WERI-Rb-1 (cell line): Measurements from ENCODE around the gene BRK1.
"Not testable (repeated sequence)": the region's sequence is repeated elsewhere in the genome, so short reads cannot be mapped to it uniquely, and the experiment has no call there.

ENCODE experiments used
- DNase-seq: peaks from one replicate; pipeline ENCODE4 v3.0.0-alpha.2; 2020
- H3K27ac ChIP-seq: fragments of 250-450 bp; sonication (Bioruptor Pico); 2 replicates; pipeline ENCODE4 v1.5.1; 2020; ENCODE audit warnings: mild to moderate bottlenecking, moderate library complexity
- H3K27me3 ChIP-seq: fragments of 250-450 bp; sonication (Bioruptor Pico); 2 replicates; pipeline ENCODE4 v1.5.1; 2021; ENCODE audit warnings: mild to moderate bottlenecking, low read depth, moderate library complexity; ENCODE audit not compliant: insufficient read depth, severe bottlenecking
- H3K36me3 ChIP-seq: fragments of 250-450 bp; sonication (Bioruptor Pico); 2 replicates; pipeline ENCODE4 v1.5.1; 2020; ENCODE audit warnings: mild to moderate bottlenecking, moderate library complexity
- H3K4me3 ChIP-seq: 2 replicates; pipeline ENCODE4 v1.5.1; 2011; ENCODE audit warnings: low read depth, mild to moderate bottlenecking, control low read depth, low read length
- H3K9me3 ChIP-seq: fragments of 250-450 bp; sonication (Bioruptor Pico); 2 replicates; pipeline ENCODE4 v1.5.1; 2021; ENCODE audit warnings: mild to moderate bottlenecking, moderate library complexity; ENCODE audit not compliant: severe bottlenecking
- CTCF ChIP-seq: IDR thresholded peaks from 2 replicates; pipeline ENCODE4 v1.5.1; 2011; ENCODE audit warnings: low read depth, mild to moderate bottlenecking, control low read depth, inconsistent platforms, low read length

The BRK1 gene

GRCh38 chr3:10149226-10149625 lies 33.8 kb downstream of the BRK1 start:
- Histone ChIP-seq H3K36me3 (peaks cover 78% of the 10 kb centered on the region), H3K27me3 (no peaks in the 10 kb centered on the region), H3K9me3 (no peaks in the 10 kb centered on the region), H3K27ac (no peak overlapping the region), H3K4me3 (no peak overlapping the region)
- DNase-seq = no peak
- no peak for TF ChIP-seq CTCF

- no peak for DNase-seq
- Histone ChIP-seq H3K27ac (no peak overlapping the region), H3K4me3 (no peak overlapping the region), H3K9me3 (no peaks in the 10 kb centered on the region), H3K27me3 (no peaks in the 10 kb centered on the region), H3K36me3 (peaks cover 72% of the 10 kb centered on the region)
- no peak for TF ChIP-seq CTCF
Observed at GRCh38 chr3:10150987-10151386, 35.5 kb downstream of the BRK1 start.

GRCh38 chr3:10154335-10155122 lies 39.1 kb downstream of the BRK1 start:
- no peak overlapping the region for H3K4me3 ChIP-seq
- peaks cover 46% of the 10 kb centered on the region for H3K36me3 ChIP-seq
- no peaks in the 10 kb centered on the region for H3K9me3 ChIP-seq
- no peaks in the 10 kb centered on the region for H3K27me3 ChIP-seq
- no peak overlapping the region for H3K27ac ChIP-seq
- TF ChIP-seq CTCF = no peak
- DNase-seq = no peak

GRCh38 chr3:10155123-10155472 lies 39.6 kb downstream of the BRK1 start:
- no peaks in the 10 kb centered on the region for H3K9me3 ChIP-seq
- H3K36me3 ChIP-seq = peaks cover 40% of the 10 kb centered on the region
- H3K4me3 ChIP-seq = no peak overlapping the region
- no peaks in the 10 kb centered on the region for H3K27me3 ChIP-seq
- H3K27ac ChIP-seq = no peak overlapping the region
- TF ChIP-seq CTCF = no peak
- no peak for DNase-seq

GRCh38 chr3:10155658-10156057 lies 40.2 kb downstream of the BRK1 start:
- no peak for TF ChIP-seq CTCF
- peaks cover 34% of the 10 kb centered on the region for H3K36me3 ChIP-seq
- no peaks in the 10 kb centered on the region for H3K9me3 ChIP-seq
- H3K4me3 ChIP-seq = no peak overlapping the region
- no peak overlapping the region for H3K27ac ChIP-seq
- DNase-seq = no peak
- H3K27me3 ChIP-seq = no peaks in the 10 kb centered on the region

GRCh38 chr3:10157031-10157430 lies 41.6 kb downstream of the BRK1 start:
- Histone ChIP-seq H3K36me3 (peaks cover 21% of the 10 kb centered on the region), H3K27me3 (no peaks in the 10 kb centered on the region), H3K4me3 (no peak overlapping the region), H3K27ac (no peak overlapping the region), H3K9me3 (no peaks in the 10 kb centered on the region)
- no peak for DNase-seq
- TF ChIP-seq CTCF = no peak

GRCh38 chr3:10158555-10158954 lies 43.1 kb downstream of the BRK1 start:
- not testable (repeated sequence) for H3K27me3 ChIP-seq, H3K9me3 ChIP-seq, H3K4me3 ChIP-seq, H3K27ac ChIP-seq, DNase-seq
- H3K36me3 ChIP-seq = peaks cover 13% of the 10 kb centered on the region
